WTC11 (cell line): ENCODE measurements around the gene SMARCA4. TPM values are rescaled to one million over a fixed set of nuclear protein-coding genes. Genes with fewer than 3 reads are reported as not detected.
"Not testable (repeated sequence)": the region's sequence is repeated elsewhere in the genome, so short reads cannot be mapped to it uniquely, and the experiment has no call there.

Source experiments
- ATAC-seq: fragments of 200-7000 bp; cut with Tn5 transposase; 2 replicates; pipeline ENCODE4 v1.10.0; 2021; ENCODE audit warnings: mild to moderate bottlenecking, moderate library complexity
- CTCF ChIA-PET: fragments of 300-600 bp; sonication (Branson Sonifier 250); formaldehyde crosslinking; loops from one replicate; lab custom pipeline; 2021; ENCODE audit warnings: antibody characterized with exemption; lab: Charles Lee
- POLR2A ChIA-PET: fragments of 350-600 bp; sonication (Branson Sonifier 250); formaldehyde crosslinking; loops from one replicate; lab custom pipeline; 2021; ENCODE audit warnings: antibody characterized with exemption; lab: Charles Lee
- DNase-seq: peaks from one replicate; pipeline ENCODE4 v3.0.0; 2021; ENCODE audit warnings: low spot score
- H3K27ac Mint-ChIP-seq: 2 replicates; pipeline ENCODE4 v1.8.0; 2021; ENCODE audit warnings: mixed read lengths
- H3K27me3 Mint-ChIP-seq: 2 replicates; pipeline ENCODE4 v1.8.0; 2021; ENCODE audit warnings: low read depth, mild to moderate bottlenecking, moderate library complexity, mixed read lengths
- H3K36me3 Mint-ChIP-seq: 2 replicates; pipeline ENCODE4 v1.8.0; 2021; ENCODE audit warnings: mixed read lengths
- H3K4me1 Mint-ChIP-seq: 2 replicates; pipeline ENCODE4 v1.8.0; 2022; ENCODE audit warnings: mixed read lengths
- H3K4me3 Mint-ChIP-seq: 2 replicates; pipeline ENCODE4 v1.8.0; 2021; ENCODE audit warnings: mild to moderate bottlenecking, moderate library complexity, mixed read lengths
- H3K9me3 Mint-ChIP-seq: 2 replicates; pipeline ENCODE4 v1.8.0; 2021; ENCODE audit warnings: mixed read lengths
- EMX1 ChIP-seq: fragments of 250-450 bp; sonication (Bioruptor Pico); IDR thresholded peaks from 2 replicates; pipeline ENCODE4 v1.8.0; 2021; ENCODE audit warnings: mild to moderate bottlenecking
- ESRRA ChIP-seq: sonication (generic); formaldehyde crosslinking; IDR thresholded peaks from 2 replicates; pipeline ENCODE4 v1.8.1; 2022; ENCODE audit warnings: mild to moderate bottlenecking, missing genetic modification reagents, borderline replicate concordance
- GABPB1 ChIP-seq: sonication (generic); formaldehyde crosslinking; IDR thresholded peaks from 2 replicates; pipeline ENCODE4 v1.8.1; 2023; ENCODE audit warnings: mild to moderate bottlenecking, missing genetic modification reagents
- GTF2I ChIP-seq: fragments of 250-450 bp; sonication (Bioruptor Pico); conservative IDR thresholded peaks from 2 replicates; pipeline ENCODE4 v1.4.0; 2021; ENCODE audit warnings: mild to moderate bottlenecking
- IRF1 ChIP-seq: sonication (generic); formaldehyde crosslinking; IDR thresholded peaks from 2 replicates; pipeline ENCODE4 v1.8.0; 2023; ENCODE audit warnings: missing genetic modification reagents
- SMAD4 ChIP-seq: sonication (generic); formaldehyde crosslinking; IDR thresholded peaks from 2 replicates; pipeline ENCODE4 v1.8.0; 2022; ENCODE audit warnings: mild to moderate bottlenecking, missing genetic modification reagents
- TEAD4 ChIP-seq: sonication (generic); formaldehyde crosslinking; IDR thresholded peaks from 2 replicates; pipeline ENCODE4 v1.8.0; 2022; ENCODE audit warnings: mild to moderate bottlenecking, missing genetic modification reagents
- USF1 ChIP-seq: sonication (generic); formaldehyde crosslinking; IDR thresholded peaks from 2 replicates; pipeline ENCODE4 v1.8.0; 2022; ENCODE audit warnings: mild to moderate bottlenecking, missing genetic modification reagents
- ZNF121 ChIP-seq: sonication (generic); formaldehyde crosslinking; IDR thresholded peaks from 2 replicates; pipeline ENCODE4 v1.8.0; 2023; ENCODE audit warnings: missing genetic modification reagents
- ZNF263 ChIP-seq: sonication (generic); formaldehyde crosslinking; IDR thresholded peaks from 2 replicates; pipeline ENCODE4 v1.8.1; 2022; ENCODE audit warnings: low read depth, mild to moderate bottlenecking, moderate library complexity, missing genetic modification reagents
- ZNF317 ChIP-seq: sonication (generic); formaldehyde crosslinking; IDR thresholded peaks from 2 replicates; pipeline ENCODE4 v1.8.1; 2023; ENCODE audit warnings: low read depth, mild to moderate bottlenecking, moderate library complexity, missing genetic modification reagents, borderline replicate concordance
- ZNF423 ChIP-seq: fragments of 250-450 bp; sonication (Bioruptor Pico); IDR thresholded peaks from 2 replicates; pipeline ENCODE4 v2.1.2; 2022; ENCODE audit warnings: mild to moderate bottlenecking, moderate library complexity
- total RNA-seq: library from RNA; stranded (reverse); gene quantifications from 3 replicates; pipeline ENCODE4 v1.2.3, GENCODE V29; 2021
- TF ChIP-seq, protein P1 (sequence below): sonication (generic); formaldehyde crosslinking; IDR thresholded peaks from 2 replicates; pipeline ENCODE4 v1.8.1; 2023; ENCODE audit warnings: mild to moderate bottlenecking, missing genetic modification reagents, borderline replicate concordance
- TF ChIP-seq, protein P2 (sequence below): fragments of 200-600 bp; IDR thresholded peaks from 2 replicates; pipeline ENCODE4 v1.8.0; 2022; ENCODE audit warnings: antibody characterized with exemption
- TF ChIP-seq, protein P3 (sequence below): sonication (generic); formaldehyde crosslinking; IDR thresholded peaks from 2 replicates; pipeline ENCODE4 v1.8.1; 2022; ENCODE audit warnings: mild to moderate bottlenecking, moderate library complexity, missing genetic modification reagents

The SMARCA4 gene
- total RNA-seq, 1 experiment from 2014 or later, result 295 TPM

DNA sequence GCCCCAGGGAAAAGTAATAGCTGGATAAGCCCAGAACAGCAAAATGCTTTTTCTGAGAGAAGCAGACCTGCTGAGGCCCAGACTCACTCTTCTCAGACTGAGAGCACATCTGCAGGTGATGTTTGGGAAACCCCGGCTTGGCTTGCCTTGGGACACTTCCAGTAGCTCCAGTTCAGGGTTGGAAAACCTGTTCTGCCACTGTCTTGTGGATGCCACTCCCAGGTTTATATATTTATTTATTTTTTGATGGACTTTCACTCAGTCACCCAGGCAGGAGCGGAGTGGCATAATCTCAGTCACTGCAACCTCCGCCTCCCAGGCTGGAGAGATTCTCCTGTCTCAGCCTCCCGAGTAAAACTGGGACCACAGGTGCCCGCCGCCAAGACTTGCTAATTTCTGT, 8.0 kb upstream of the SMARCA4 start:
- Mint-ChIP-seq H3K36me3 (no peaks in the 10 kb centered on the region), H3K9me3 (peaks cover 4% of the 10 kb centered on the region; the same call in 1 of the 2 replicates), H3K27ac (no peak overlapping the region), H3K4me3 (no peak overlapping the region), H3K4me1 (no peaks in the 10 kb centered on the region), H3K27me3 (no peaks in the 10 kb centered on the region)
- no peak for TF ChIP-seq IRF1 (CRISPR knock-in tag)
- TF ChIP-seq, protein P1, sequence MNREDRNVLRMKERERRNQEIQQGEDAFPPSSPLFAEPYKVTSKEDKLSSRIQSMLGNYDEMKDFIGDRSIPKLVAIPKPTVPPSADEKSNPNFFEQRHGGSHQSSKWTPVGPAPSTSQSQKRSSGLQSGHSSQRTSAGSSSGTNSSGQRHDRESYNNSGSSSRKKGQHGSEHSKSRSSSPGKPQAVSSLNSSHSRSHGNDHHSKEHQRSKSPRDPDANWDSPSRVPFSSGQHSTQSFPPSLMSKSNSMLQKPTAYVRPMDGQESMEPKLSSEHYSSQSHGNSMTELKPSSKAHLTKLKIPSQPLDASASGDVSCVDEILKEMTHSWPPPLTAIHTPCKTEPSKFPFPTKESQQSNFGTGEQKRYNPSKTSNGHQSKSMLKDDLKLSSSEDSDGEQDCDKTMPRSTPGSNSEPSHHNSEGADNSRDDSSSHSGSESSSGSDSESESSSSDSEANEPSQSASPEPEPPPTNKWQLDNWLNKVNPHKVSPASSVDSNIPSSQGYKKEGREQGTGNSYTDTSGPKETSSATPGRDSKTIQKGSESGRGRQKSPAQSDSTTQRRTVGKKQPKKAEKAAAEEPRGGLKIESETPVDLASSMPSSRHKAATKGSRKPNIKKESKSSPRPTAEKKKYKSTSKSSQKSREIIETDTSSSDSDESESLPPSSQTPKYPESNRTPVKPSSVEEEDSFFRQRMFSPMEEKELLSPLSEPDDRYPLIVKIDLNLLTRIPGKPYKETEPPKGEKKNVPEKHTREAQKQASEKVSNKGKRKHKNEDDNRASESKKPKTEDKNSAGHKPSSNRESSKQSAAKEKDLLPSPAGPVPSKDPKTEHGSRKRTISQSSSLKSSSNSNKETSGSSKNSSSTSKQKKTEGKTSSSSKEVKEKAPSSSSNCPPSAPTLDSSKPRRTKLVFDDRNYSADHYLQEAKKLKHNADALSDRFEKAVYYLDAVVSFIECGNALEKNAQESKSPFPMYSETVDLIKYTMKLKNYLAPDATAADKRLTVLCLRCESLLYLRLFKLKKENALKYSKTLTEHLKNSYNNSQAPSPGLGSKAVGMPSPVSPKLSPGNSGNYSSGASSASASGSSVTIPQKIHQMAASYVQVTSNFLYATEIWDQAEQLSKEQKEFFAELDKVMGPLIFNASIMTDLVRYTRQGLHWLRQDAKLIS (CRISPR knock-in tag), result no peak
- TF ChIP-seq SMAD4, result no peak
- TF ChIP-seq, protein P2, sequence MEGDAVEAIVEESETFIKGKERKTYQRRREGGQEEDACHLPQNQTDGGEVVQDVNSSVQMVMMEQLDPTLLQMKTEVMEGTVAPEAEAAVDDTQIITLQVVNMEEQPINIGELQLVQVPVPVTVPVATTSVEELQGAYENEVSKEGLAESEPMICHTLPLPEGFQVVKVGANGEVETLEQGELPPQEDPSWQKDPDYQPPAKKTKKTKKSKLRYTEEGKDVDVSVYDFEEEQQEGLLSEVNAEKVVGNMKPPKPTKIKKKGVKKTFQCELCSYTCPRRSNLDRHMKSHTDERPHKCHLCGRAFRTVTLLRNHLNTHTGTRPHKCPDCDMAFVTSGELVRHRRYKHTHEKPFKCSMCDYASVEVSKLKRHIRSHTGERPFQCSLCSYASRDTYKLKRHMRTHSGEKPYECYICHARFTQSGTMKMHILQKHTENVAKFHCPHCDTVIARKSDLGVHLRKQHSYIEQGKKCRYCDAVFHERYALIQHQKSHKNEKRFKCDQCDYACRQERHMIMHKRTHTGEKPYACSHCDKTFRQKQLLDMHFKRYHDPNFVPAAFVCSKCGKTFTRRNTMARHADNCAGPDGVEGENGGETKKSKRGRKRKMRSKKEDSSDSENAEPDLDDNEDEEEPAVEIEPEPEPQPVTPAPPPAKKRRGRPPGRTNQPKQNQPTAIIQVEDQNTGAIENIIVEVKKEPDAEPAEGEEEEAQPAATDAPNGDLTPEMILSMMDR, result no peak
- TF ChIP-seq USF1, result no peak
- TF ChIP-seq ZNF423 (CRISPR knock-in tag), result no peak
- TF ChIP-seq GTF2I (CRISPR knock-in tag), result no peak
- no peak for TF ChIP-seq ZNF263 (CRISPR knock-in tag)
- TF ChIP-seq ZNF121 (CRISPR knock-in tag), result no peak
- TF ChIP-seq EMX1, result no peak
- TF ChIP-seq ZNF317 (CRISPR knock-in tag), result no peak
- TF ChIP-seq GABPB1 (CRISPR knock-in tag), result no peak
- no peak for TF ChIP-seq TEAD4 (CRISPR knock-in tag)
- TF ChIP-seq ESRRA (CRISPR knock-in tag), result no peak
- TF ChIP-seq, protein P3, sequence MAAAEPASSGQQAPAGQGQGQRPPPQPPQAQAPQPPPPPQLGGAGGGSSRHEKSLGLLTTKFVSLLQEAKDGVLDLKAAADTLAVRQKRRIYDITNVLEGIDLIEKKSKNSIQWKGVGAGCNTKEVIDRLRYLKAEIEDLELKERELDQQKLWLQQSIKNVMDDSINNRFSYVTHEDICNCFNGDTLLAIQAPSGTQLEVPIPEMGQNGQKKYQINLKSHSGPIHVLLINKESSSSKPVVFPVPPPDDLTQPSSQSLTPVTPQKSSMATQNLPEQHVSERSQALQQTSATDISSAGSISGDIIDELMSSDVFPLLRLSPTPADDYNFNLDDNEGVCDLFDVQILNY (CRISPR knock-in tag), result no peak
- ATAC-seq, result no peak
- ChIA-PET POLR2A (no interaction called here), CTCF (interaction anchor here (0.9 to 1.3 kb wide), 2 partner anchors 12 to 16 kb away, joined by 4 to 5 read pairs; no protein-coding TSS in a partner anchor)
- no peak for DNase-seq

- ATAC-seq, H3K36me3 Mint-ChIP-seq, POLR2A ChIA-PET, H3K27me3 Mint-ChIP-seq, H3K9me3 Mint-ChIP-seq, DNase-seq, H3K27ac Mint-ChIP-seq: not testable (repeated sequence)
- CTCF ChIA-PET, result interaction anchor here (9.3 kb wide), 1 partner anchor 18 kb away, joined by 77 read pairs; no protein-coding TSS in a partner anchor
- H3K4me3 Mint-ChIP-seq, result peak overlapping the region; percentile 74
- H3K4me1 Mint-ChIP-seq, result peaks cover 12% of the 10 kb centered on the region
Observed at GRCh38 chr19:10959277-10959968, 1.4 kb upstream of the SMARCA4 start.
